ENCODE measurements around the gene ERGIC1. TPM values are rescaled to one million over a fixed set of nuclear protein-coding genes. Genes with fewer than 3 reads are reported as not detected.

Gene ERGIC1
- total RNA-seq, 1 experiment from 2014 or later: 77.0 TPM

DNA sequence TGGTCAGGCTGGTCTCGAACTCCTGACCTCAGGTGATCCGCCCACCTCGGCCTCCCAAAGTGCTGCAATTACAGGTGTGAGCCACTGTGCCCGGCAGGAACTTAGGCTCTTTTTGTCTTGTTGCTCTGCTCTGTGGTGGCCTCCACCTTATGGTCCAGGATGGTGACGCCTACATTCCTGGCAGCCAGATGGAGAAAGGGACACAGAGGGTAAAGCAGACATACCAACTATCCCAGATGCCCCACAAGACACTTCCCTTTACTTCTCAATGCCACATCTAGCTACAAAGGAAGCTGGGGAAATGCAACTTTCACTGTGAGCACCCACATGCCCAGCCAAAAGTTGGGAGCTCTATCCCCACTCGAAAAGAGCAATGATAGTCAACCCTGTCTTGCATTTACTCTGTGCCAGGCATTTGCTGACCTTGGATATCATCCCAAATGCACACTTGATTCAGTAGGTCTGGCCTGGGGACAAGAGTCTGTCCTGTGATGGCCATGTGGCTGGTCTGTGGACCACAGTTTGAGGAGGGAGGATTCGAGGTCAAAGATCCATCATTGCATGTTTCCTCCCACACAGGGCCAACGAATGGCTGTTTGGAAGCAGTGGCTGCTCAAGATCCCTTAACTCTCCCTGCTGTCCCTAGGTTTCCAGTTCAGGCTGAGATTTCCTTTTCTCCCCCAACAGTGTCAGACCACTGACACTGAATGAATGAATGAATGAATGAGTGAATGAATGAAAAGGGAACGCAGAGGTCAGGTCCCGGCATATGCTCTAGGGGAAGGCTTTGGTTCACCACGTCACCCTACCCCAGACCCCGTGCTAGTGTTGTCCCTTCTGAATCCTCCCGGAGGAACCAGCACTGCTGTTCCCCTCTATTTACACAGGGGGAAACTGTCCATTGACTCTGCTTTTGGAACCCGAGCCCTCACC lies 1.4 kb upstream of the ERGIC1 start:
- H3K27ac Mint-ChIP-seq: peak overlapping the region in 2 of 3 experiments; percentile 63 to 68; a peak in 2 of 7 replicates
- peak overlapping the region; percentile 84 to 90 for H3K4me3 Mint-ChIP-seq

More for the DNA sequence above, 1.4 kb upstream of the ERGIC1 start:
- Histone ChIP-seq H3K18ac (ENCODE audit: insufficient read length, low read depth, low read length) (no peak overlapping the region), H2BK12ac (ENCODE audit: insufficient read length, low read depth, low read length) (no peak overlapping the region), H2AK5ac (ENCODE audit: insufficient read length, low read length) (no peak overlapping the region), H3K23me2 (ENCODE audit: insufficient read length, low read depth, low read length, poor library complexity, severe bottlenecking) (no peaks in the 10 kb centered on the region), H2AFZ (ENCODE audit: low read length) (no peak overlapping the region), H2BK5ac (ENCODE audit: insufficient read length, low read length) (no peak overlapping the region), H3K56ac (ENCODE audit: insufficient read length, low read depth, low read length) (no peak overlapping the region), H3T11ph (ENCODE audit: low read length) (no peak overlapping the region), H3K4ac (ENCODE audit: low read depth, low read length) (no peak overlapping the region), H3K4me2 (ENCODE audit: insufficient read depth, insufficient read length, low read length) (no peak overlapping the region), H3K23ac (ENCODE audit: insufficient read length, low read depth, low read length) (no peak overlapping the region), H4K91ac (ENCODE audit: insufficient read length, low read depth, low read length) (no peak overlapping the region), H4K20me1 (ENCODE audit: control insufficient read depth, insufficient read depth, insufficient read length) (peaks cover 2% of the 10 kb centered on the region), H2BK120ac (ENCODE audit: low read depth, low read length, poor library complexity, severe bottlenecking) (no peak overlapping the region), H3K27ac (ENCODE audit: insufficient read length, low read depth, low read length) (no peak overlapping the region), H3K14ac (ENCODE audit: insufficient read depth, low read length) (no peak overlapping the region), H4K5ac (ENCODE audit: insufficient read length, low read depth, low read length) (no peak overlapping the region), H3K9me3 (ENCODE audit: control insufficient read depth, low read depth, low read length) (no peaks in the 10 kb centered on the region), H3K27me3 (ENCODE audit: insufficient read depth, low read length) (no peaks in the 10 kb centered on the region), H2BK20ac (ENCODE audit: low read depth, low read length, poor library complexity, severe bottlenecking) (no peak overlapping the region), H4K8ac (replicated peaks; ENCODE audit: insufficient read length, low read depth, low read length) (no peak overlapping the region), H2BK15ac (ENCODE audit: low read depth, low read length) (no peak overlapping the region), H3K9ac (ENCODE audit: extremely low read depth, insufficient read length, low read length) (no peak overlapping the region), H3K79me1 (ENCODE audit: insufficient read depth, low read depth, low read length, poor library complexity, severe bottlenecking) (peaks cover 3% of the 10 kb centered on the region), H3K79me2 (ENCODE audit: insufficient read depth, low read length) (peaks cover 18% of the 10 kb centered on the region; the same call in 1 of the 2 replicates), H3K4me1 (ENCODE audit: insufficient read depth, low read length) (peaks cover 7% of the 10 kb centered on the region; the same call in 1 of the 2 replicates)
- no peak for DNase-seq
- TF ChIP-seq, protein P1, sequence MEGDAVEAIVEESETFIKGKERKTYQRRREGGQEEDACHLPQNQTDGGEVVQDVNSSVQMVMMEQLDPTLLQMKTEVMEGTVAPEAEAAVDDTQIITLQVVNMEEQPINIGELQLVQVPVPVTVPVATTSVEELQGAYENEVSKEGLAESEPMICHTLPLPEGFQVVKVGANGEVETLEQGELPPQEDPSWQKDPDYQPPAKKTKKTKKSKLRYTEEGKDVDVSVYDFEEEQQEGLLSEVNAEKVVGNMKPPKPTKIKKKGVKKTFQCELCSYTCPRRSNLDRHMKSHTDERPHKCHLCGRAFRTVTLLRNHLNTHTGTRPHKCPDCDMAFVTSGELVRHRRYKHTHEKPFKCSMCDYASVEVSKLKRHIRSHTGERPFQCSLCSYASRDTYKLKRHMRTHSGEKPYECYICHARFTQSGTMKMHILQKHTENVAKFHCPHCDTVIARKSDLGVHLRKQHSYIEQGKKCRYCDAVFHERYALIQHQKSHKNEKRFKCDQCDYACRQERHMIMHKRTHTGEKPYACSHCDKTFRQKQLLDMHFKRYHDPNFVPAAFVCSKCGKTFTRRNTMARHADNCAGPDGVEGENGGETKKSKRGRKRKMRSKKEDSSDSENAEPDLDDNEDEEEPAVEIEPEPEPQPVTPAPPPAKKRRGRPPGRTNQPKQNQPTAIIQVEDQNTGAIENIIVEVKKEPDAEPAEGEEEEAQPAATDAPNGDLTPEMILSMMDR (conservative IDR thresholded peaks at IDR 0.05): no peak
- no CpG with 5 or more reads among the region's 14 CpGs for WGBS (ENCODE audit: extremely low coverage, insufficient read length, low lambda C conversion rate)
- Mint-ChIP-seq H3K27me3 (ENCODE audit: low read depth) (no peaks in the 10 kb centered on the region; the same call in none of the 2 replicates), H3K36me3 (ENCODE audit: insufficient read depth in 1 of 3, low read depth in 3 of 3) (peaks cover 0 to 11% (median 6%) of the 10 kb centered on the region in 3 experiments; a peak in 3 of 7 replicates), H3K4me1 (peaks cover 39 to 43% of the 10 kb centered on the region in 2 experiments), H3K9me3 (no peaks in the 10 kb centered on the region)

Measured in H9 (cell line).